Stimulated activated CD4-positive, alpha-beta T cell treated with anti-CD3 and anti-CD28 coated beads, Interleukin-1b, Interleukin-23, amount 100 ng/mL, for 24 hours (primary cell): Measurements from ENCODE around the gene HTR6.

Experiments
- DNase-seq, 4 experiments: peaks; one replicate each; pipeline ENCODE4 v3.0.0-alpha.2; 2020; ENCODE audit warnings: low read depth in 4 of 4, low spot score in 1 of 4

HTR6 gene

GRCh38 chr1:19717467-19717866 is 52.8 kb downstream of the HTR6 start:
- no peak for DNase-seq

GRCh38 chr1:19720174-19720573 is 55.5 kb downstream of the HTR6 start:
- DNase-seq, result no peak

- DNase-seq, result no peak
Observed at GRCh38 chr1:19720973-19721372, 56.3 kb downstream of the HTR6 start.

- no peak for DNase-seq
Observed at GRCh38 chr1:19723874-19724273, 59.2 kb downstream of the HTR6 start.

GRCh38 chr1:19725606-19726005 is 60.9 kb downstream of the HTR6 start:
- DNase-seq, result no peak

- no peak for DNase-seq
Observed at GRCh38 chr1:19728413-19729145, 63.9 kb downstream of the HTR6 start.

- DNase-seq, result no peak
Observed at GRCh38 chr1:19730232-19730631, 65.6 kb downstream of the HTR6 start.
